SK-N-SH treated with all-trans-retinoic acid at 6 μM for 48 hours (cell line): ENCODE data around the gene TMEM81.
A peak's percentile ranks its signal among the peaks of the same experiment; 100 is the strongest.

ENCODE experiments used
- ATAC-seq: fragments of 200-7000 bp; cut with Tn5 transposase; 3 replicates; pipeline ENCODE4 v1.9.1; 2020; ENCODE audit warnings: mild to moderate bottlenecking, moderate library complexity
- ARNTL ChIP-seq: fragments of 450-650 bp; formaldehyde crosslinking; IDR thresholded peaks from 2 replicates; pipeline ENCODE4 v1.5.0; 2020; ENCODE audit warnings: low read depth, mild to moderate bottlenecking, moderate library complexity, borderline replicate concordance
- CREB5 ChIP-seq: fragments of 250-450 bp; sonication (Bioruptor Pico); IDR thresholded peaks from 2 replicates; pipeline ENCODE4 v1.5.1; 2020; ENCODE audit warnings: low read depth, mild to moderate bottlenecking, moderate library complexity
- CSRNP3 ChIP-seq: fragments of 250-450 bp; sonication (Bioruptor Pico); IDR thresholded peaks from 2 replicates; pipeline ENCODE4 v1.5.1; 2021; ENCODE audit warnings: mild to moderate bottlenecking, moderate library complexity
- ESRRG ChIP-seq: fragments of 250-450 bp; sonication (Bioruptor Pico); IDR thresholded peaks from 2 replicates; pipeline ENCODE4 v1.6.1; 2021; ENCODE audit warnings: mild to moderate bottlenecking
- GLIS3 ChIP-seq: fragments of 250-450 bp; sonication (Bioruptor Pico); IDR thresholded peaks from 2 replicates; pipeline ENCODE4 v1.5.0; 2020; ENCODE audit warnings: mild to moderate bottlenecking, moderate library complexity
- ISL1 ChIP-seq: fragments of 250-450 bp; sonication (Bioruptor Pico); IDR thresholded peaks from 2 replicates; pipeline ENCODE4 v2.1.2; 2022; ENCODE audit warnings: mild to moderate bottlenecking, moderate library complexity
- OSR1 ChIP-seq: fragments of 250-450 bp; sonication (Bioruptor Pico); IDR thresholded peaks from 2 replicates; pipeline ENCODE4 v1.8.0; 2022; ENCODE audit warnings: moderate library complexity, mild to moderate bottlenecking, inconsistent platforms
- PATZ1 ChIP-seq: fragments of 250-450 bp; sonication (Bioruptor Pico); IDR thresholded peaks from 2 replicates; pipeline ENCODE4 v1.8.0; 2020; ENCODE audit warnings: mild to moderate bottlenecking, moderate library complexity, borderline replicate concordance
- POU6F1 ChIP-seq: fragments of 250-450 bp; sonication (Bioruptor Pico); IDR thresholded peaks from 2 replicates; pipeline ENCODE4 v1.8.0; 2021; ENCODE audit warnings: low read depth, mild to moderate bottlenecking, moderate library complexity, borderline replicate concordance
- SNAI2 ChIP-seq: fragments of 250-450 bp; sonication (Bioruptor Pico); IDR thresholded peaks from 2 replicates; pipeline ENCODE4 v1.5.0; 2020; ENCODE audit warnings: mild to moderate bottlenecking, moderate library complexity
- TSHZ2 ChIP-seq: fragments of 250-450 bp; sonication (Bioruptor Pico); IDR thresholded peaks from 2 replicates; pipeline ENCODE4 v1.5.0; 2020; ENCODE audit warnings: mild to moderate bottlenecking, moderate library complexity
- ZC3H10 ChIP-seq: fragments of 250-450 bp; sonication (Bioruptor Pico); IDR thresholded peaks from 2 replicates; pipeline ENCODE4 v1.5.1; 2021; ENCODE audit warnings: mild to moderate bottlenecking, moderate library complexity
- ZNF70 ChIP-seq: fragments of 450-650 bp; formaldehyde crosslinking; IDR thresholded peaks from 2 replicates; pipeline ENCODE4 v1.5.0; 2020; ENCODE audit warnings: mild to moderate bottlenecking, moderate library complexity

TMEM81 gene

GRCh38 chr1:205043866-205044265, 40.4 kb downstream of the TMEM81 start (continued):
- TF ChIP-seq CREB5 (no peak), OSR1 (CRISPR knock-in tag) (no peak)
- TF ChIP-seq, all 23 proteins: peak for 0

- peak; percentile 56 for ATAC-seq
- TF ChIP-seq ZC3H10 (no peak), ZNF70 (CRISPR knock-in tag) (no peak), ARNTL (CRISPR knock-in tag) (no peak), POU6F1 (CRISPR knock-in tag) (no peak), TSHZ2 (CRISPR knock-in tag) (no peak), CSRNP3 (CRISPR knock-in tag) (no peak), GLIS3 (CRISPR knock-in tag) (no peak)
These were observed 41.1 kb downstream of the TMEM81 start, which contains the start of gene CNTN2 for GRCh38 chr1:205042911-205043806. Gene CNTN2 (plus strand): TSS chr1:205043212. CDS start chr1:205053186, 9,974 bp downstream.

- TF ChIP-seq PATZ1 (CRISPR knock-in tag), result no peak
- ATAC-seq, result no peak; the same call in 2 of the 3 replicates
These were observed 42.0 kb downstream of the TMEM81 start for GRCh38 chr1:205041998-205042910.

- ATAC-seq, result no peak
- no peak for TF ChIP-seq TSHZ2 (CRISPR knock-in tag)
- TF ChIP-seq CSRNP3 (CRISPR knock-in tag), result no peak
- no peak for TF ChIP-seq ISL1 (CRISPR knock-in tag)
- no peak for TF ChIP-seq SNAI2 (CRISPR knock-in tag)
- no peak for TF ChIP-seq GLIS3 (CRISPR knock-in tag)
- TF ChIP-seq ESRRG, result no peak
- no peak for TF ChIP-seq POU6F1 (CRISPR knock-in tag)
These were observed 43.1 kb downstream of the TMEM81 start for GRCh38 chr1:205041001-205041715.
